Measurements from ENCODE around the gene TNIK.
A peak's percentile ranks its signal among the peaks of the same experiment; 100 is the strongest.

Gene TNIK

GRCh38 chr3:171460725-171461524, 720 bp upstream of the TNIK start:
- TF ChIP-seq FOXP2 (optimal IDR thresholded peaks at IDR 0.05; ENCODE audit: borderline replicate concordance, extremely low read depth, extremely low read length, insufficient read depth): no peak
- TF ChIP-seq SIN3A (IDR thresholded peaks at IDR 0.05; ENCODE audit: borderline replicate concordance, insufficient read depth, low read length): peak; percentile 61; the same call in 1 of the 2 replicates
- no peak for TF ChIP-seq POLR2AphosphoS5 (IDR thresholded peaks at IDR 0.05; ENCODE audit: low read depth, low read length)

GRCh38 chr3:171459137-171459941, 866 bp downstream of the TNIK start:
- TF ChIP-seq FOXP2 (optimal IDR thresholded peaks at IDR 0.05; ENCODE audit: borderline replicate concordance, extremely low read depth, extremely low read length, insufficient read depth) (no peak), SIN3A (IDR thresholded peaks at IDR 0.05; ENCODE audit: borderline replicate concordance, insufficient read depth, low read length) (no peak), POLR2AphosphoS5 (IDR thresholded peaks at IDR 0.05; ENCODE audit: low read depth, low read length) (no peak), TAF1 (IDR thresholded peaks at IDR 0.05; ENCODE audit: borderline replicate concordance, insufficient read depth, low read length) (no peak), REST (IDR thresholded peaks at IDR 0.05; ENCODE audit: insufficient read depth in 1 of 2, low read depth in 2 of 2, low read length in 2 of 2) (no peak)

- no peak for TF ChIP-seq SIN3A (IDR thresholded peaks at IDR 0.05; ENCODE audit: borderline replicate concordance, insufficient read depth, low read length)
- TF ChIP-seq FOXP2 (optimal IDR thresholded peaks at IDR 0.05; ENCODE audit: borderline replicate concordance, extremely low read depth, extremely low read length, insufficient read depth): no peak
- no peak for TF ChIP-seq TAF1 (IDR thresholded peaks at IDR 0.05; ENCODE audit: borderline replicate concordance, insufficient read depth, low read length)
- TF ChIP-seq REST (IDR thresholded peaks at IDR 0.05; ENCODE audit: insufficient read depth in 1 of 2, low read depth in 2 of 2, low read length in 2 of 2): no peak
These were observed 1.4 kb downstream of the TNIK start for GRCh38 chr3:171458864-171459136.

- TF ChIP-seq FOXP2 (optimal IDR thresholded peaks at IDR 0.05; ENCODE audit: borderline replicate concordance, extremely low read depth, extremely low read length, insufficient read depth) (no peak), SIN3A (IDR thresholded peaks at IDR 0.05; ENCODE audit: borderline replicate concordance, insufficient read depth, low read length) (no peak), POLR2AphosphoS5 (IDR thresholded peaks at IDR 0.05; ENCODE audit: low read depth, low read length) (no peak), REST (IDR thresholded peaks at IDR 0.05; ENCODE audit: insufficient read depth in 1 of 2, low read depth in 2 of 2, low read length in 2 of 2) (no peak), TAF1 (IDR thresholded peaks at IDR 0.05; ENCODE audit: borderline replicate concordance, insufficient read depth, low read length) (no peak)
These were observed 1.9 kb downstream of the TNIK start for GRCh38 chr3:171458071-171458863.

- TF ChIP-seq FOXP2 (optimal IDR thresholded peaks at IDR 0.05; ENCODE audit: borderline replicate concordance, extremely low read depth, extremely low read length, insufficient read depth) (no peak), TAF1 (IDR thresholded peaks at IDR 0.05; ENCODE audit: borderline replicate concordance, insufficient read depth, low read length) (no peak), SIN3A (IDR thresholded peaks at IDR 0.05; ENCODE audit: borderline replicate concordance, insufficient read depth, low read length) (no peak)
These were observed 2.6 kb downstream of the TNIK start for GRCh38 chr3:171457607-171458061.

All from PFSK-1 (cell line).